HL-60 (cell line): ENCODE data around the gene NACC2.

Source experiments
- DNase-seq, 2 experiments: peaks; one replicate each; pipeline ENCODE4 v3.0.0-alpha.2; 2010 to 2020; ENCODE audit warnings: low read depth in 1 of 2, low spot score in 1 of 2
- H3K27ac ChIP-seq: fragments of 250-450 bp; sonication (Bioruptor Pico); replicated peaks from 2 replicates; pipeline ENCODE4 v1.5.1; 2020; ENCODE audit warnings: mild to moderate bottlenecking, moderate library complexity
- H3K27me3 ChIP-seq: fragments of 250-450 bp; sonication (Bioruptor Pico); 2 replicates; pipeline ENCODE4 v1.5.1; 2021; ENCODE audit warnings: mild to moderate bottlenecking, moderate library complexity; ENCODE audit not compliant: insufficient read depth, poor library complexity, severe bottlenecking
- H3K4me3 ChIP-seq: replicated peaks from 2 replicates; pipeline ENCODE4 v1.5.1; 2011; ENCODE audit warnings: mild to moderate bottlenecking, control low read depth, low read length; ENCODE audit not compliant: insufficient read depth
- GABPA ChIP-seq: IDR thresholded peaks from 2 replicates; pipeline ENCODE4 v1.6.1; 2012; ENCODE audit warnings: low read depth
- POLR2AphosphoS5 ChIP-seq: IDR thresholded peaks from 2 replicates; pipeline ENCODE4 v1.6.1; 2012; ENCODE audit warnings: low read depth
- REST ChIP-seq: IDR thresholded peaks from 2 replicates; pipeline ENCODE4 v1.6.1; 2012; ENCODE audit warnings: low read depth; ENCODE audit not compliant: insufficient replicate concordance
- SPI1 ChIP-seq: IDR thresholded peaks from 2 replicates; pipeline ENCODE4 v1.6.1; 2012; ENCODE audit warnings: low read depth, mild to moderate bottlenecking, borderline replicate concordance
- TF ChIP-seq, protein P1 (sequence below): IDR thresholded peaks from one replicate; pipeline ENCODE4 v1.5.1; 2011; ENCODE audit warnings: low read length, control low read depth, inconsistent platforms; ENCODE audit not compliant: insufficient read depth

Gene NACC2

DNA sequence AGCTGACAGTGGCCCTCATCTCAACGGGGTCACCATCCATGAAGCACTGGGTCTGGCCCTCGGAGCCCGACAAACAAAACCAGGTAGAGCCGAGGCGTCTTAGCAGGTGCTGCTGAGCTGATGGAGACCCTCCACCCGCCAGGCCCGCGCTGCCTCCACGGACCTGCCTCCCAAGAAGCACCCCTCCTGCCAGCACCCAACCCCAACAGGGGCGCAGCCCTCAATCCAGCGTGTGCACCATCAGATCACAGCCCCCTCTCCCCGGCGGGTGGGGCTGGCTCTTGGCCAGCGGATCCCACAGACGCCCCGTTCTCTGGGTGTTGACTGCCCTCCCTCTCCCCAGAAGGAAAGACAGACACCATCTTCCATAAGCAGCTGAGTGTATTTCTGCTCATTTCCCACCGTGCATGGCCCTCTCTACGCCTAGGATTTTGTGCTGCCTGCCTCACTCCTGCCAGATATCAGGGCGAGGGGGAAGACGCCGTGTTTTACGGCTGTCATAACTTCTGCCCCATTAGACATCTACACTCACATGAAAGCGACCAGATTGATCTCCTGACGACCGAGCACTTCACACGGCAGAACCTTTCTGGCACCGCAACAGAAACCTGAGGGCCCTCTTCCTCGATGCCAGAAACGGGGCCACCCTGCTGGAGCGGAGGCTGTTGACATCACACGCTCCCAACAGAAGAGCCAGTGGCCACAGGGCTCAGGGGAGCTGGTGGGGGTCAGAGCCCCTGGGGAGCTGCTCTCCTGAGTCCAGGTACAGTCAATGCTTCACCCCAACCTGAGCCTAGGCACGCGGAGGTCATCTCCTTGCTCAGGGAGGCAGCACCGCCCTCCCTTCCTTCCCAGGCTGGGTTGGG is 12.4 kb downstream of the NACC2 start:
- TF ChIP-seq, protein P1, sequence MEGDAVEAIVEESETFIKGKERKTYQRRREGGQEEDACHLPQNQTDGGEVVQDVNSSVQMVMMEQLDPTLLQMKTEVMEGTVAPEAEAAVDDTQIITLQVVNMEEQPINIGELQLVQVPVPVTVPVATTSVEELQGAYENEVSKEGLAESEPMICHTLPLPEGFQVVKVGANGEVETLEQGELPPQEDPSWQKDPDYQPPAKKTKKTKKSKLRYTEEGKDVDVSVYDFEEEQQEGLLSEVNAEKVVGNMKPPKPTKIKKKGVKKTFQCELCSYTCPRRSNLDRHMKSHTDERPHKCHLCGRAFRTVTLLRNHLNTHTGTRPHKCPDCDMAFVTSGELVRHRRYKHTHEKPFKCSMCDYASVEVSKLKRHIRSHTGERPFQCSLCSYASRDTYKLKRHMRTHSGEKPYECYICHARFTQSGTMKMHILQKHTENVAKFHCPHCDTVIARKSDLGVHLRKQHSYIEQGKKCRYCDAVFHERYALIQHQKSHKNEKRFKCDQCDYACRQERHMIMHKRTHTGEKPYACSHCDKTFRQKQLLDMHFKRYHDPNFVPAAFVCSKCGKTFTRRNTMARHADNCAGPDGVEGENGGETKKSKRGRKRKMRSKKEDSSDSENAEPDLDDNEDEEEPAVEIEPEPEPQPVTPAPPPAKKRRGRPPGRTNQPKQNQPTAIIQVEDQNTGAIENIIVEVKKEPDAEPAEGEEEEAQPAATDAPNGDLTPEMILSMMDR: no peak
- Histone ChIP-seq H3K4me3 (no peak overlapping the region), H3K27me3 (no peaks in the 10 kb centered on the region), H3K27ac (no peak overlapping the region)
- no peak for DNase-seq

DNA sequence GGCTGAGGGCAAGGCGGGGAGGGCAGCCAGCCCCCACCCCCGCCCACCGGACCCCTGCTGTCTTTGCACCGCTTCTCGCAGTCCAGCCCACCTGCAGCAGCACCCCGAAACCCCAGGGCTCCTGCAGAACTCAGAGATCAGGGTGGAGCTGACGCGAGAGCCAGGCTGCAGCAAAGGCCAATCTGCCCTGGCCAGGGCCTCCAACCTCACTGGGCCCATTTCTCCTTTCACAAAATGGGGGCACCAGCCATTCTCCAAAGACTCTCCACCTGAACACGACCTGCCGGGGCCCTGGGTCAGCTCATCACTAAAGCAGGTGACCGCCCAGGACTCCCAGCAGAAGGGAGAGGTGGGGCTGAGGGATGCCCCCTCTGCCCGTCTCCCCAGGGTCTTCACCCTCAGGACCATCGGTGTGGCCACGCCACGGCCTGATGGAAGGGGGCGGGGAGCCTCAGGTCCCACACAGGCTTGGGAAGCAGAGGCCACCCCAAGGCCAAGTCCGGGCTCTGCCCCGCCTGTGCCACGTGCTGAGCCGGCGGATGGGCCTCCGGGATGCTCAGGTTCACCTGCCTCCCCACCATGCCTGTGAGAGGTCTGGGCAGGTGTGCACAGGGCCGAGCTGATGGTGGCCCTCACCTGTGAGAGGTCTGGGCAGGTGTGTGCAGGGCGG is 13.1 kb downstream of the NACC2 start:
- H3K27me3 ChIP-seq: no peaks in the 10 kb centered on the region
- no peak overlapping the region for H3K4me3 ChIP-seq
- no peak overlapping the region for H3K27ac ChIP-seq
- TF ChIP-seq, protein P1: no peak
- TF ChIP-seq REST (no peak), GABPA (no peak), SPI1 (no peak), POLR2AphosphoS5 (no peak)
- DNase-seq: no peak

GRCh38 chr9:136081113-136081825 is 13.8 kb downstream of the NACC2 start:
- H3K27ac ChIP-seq: no peak overlapping the region
- TF ChIP-seq REST: no peak
- TF ChIP-seq POLR2AphosphoS5: no peak
- TF ChIP-seq, protein P1: no peak
- TF ChIP-seq SPI1: no peak
- no peak for TF ChIP-seq GABPA
- DNase-seq: no peak
- no peak overlapping the region for H3K4me3 ChIP-seq
- no peaks in the 10 kb centered on the region for H3K27me3 ChIP-seq
